Measurements from ENCODE around the gene KAT2A.

DNA sequence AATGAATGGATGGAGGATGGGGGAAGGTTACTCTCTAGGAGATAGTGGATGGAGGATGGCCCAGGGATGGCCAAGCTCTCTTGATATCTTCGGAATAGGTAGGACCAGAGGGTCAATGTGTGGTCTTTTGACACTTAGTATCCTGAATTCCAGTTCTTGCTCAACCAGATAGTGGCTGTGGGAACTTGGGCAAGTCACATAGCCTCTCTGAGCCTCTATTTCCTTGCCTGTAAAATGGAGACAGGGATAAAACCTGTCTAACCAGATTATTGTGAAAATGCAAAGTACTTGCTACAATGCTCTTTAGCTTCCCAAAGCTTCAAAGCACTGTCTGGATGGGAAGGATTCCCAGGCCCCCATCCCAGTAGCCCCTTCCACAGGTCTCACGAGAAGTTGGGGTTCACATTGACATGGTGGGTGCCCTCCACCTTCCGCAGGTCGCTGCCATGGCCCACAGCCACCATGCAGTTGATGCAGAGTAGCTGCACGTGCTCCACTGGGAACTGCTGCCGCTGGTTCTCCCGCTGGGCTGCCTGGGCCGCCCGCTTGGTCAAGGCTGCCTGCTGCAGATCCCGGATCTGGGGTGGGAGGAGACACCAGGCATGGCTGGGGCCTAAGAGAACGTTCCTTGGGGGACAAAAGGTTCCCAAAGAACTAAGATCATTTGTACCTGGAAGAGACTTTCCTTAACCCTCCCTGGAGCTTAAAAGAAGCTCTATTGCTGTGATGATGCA lies 17.8 kb downstream of the KAT2A start:
- TF ChIP-seq, protein P1, sequence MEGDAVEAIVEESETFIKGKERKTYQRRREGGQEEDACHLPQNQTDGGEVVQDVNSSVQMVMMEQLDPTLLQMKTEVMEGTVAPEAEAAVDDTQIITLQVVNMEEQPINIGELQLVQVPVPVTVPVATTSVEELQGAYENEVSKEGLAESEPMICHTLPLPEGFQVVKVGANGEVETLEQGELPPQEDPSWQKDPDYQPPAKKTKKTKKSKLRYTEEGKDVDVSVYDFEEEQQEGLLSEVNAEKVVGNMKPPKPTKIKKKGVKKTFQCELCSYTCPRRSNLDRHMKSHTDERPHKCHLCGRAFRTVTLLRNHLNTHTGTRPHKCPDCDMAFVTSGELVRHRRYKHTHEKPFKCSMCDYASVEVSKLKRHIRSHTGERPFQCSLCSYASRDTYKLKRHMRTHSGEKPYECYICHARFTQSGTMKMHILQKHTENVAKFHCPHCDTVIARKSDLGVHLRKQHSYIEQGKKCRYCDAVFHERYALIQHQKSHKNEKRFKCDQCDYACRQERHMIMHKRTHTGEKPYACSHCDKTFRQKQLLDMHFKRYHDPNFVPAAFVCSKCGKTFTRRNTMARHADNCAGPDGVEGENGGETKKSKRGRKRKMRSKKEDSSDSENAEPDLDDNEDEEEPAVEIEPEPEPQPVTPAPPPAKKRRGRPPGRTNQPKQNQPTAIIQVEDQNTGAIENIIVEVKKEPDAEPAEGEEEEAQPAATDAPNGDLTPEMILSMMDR (optimal IDR thresholded peaks at IDR 0.05 in 1 of 3, IDR thresholded peaks at IDR 0.05 in 1 of 3, conservative IDR thresholded peaks at IDR 0.05 in 1 of 3; ENCODE audit: extremely low read depth in 1 of 3, insufficient read depth in 2 of 3, low read length in 3 of 3): no peak
- TF ChIP-seq EZH2 (IDR thresholded peaks at IDR 0.05; ENCODE audit: low read length): no peak

Data from keratinocyte (primary cell).